GM19324 (cell line): ENCODE measurements around the gene GRIN2A.

ENCODE experiments used
- ATAC-seq: cut with Tn5 transposase; IDR thresholded peaks from one replicate; pipeline ENCODE4 v1.9.1; 2021; ENCODE audit warnings: mild to moderate bottlenecking, moderate library complexity; ENCODE audit not compliant: unreplicated experiment, low FRiP score

The GRIN2A gene

DNA sequence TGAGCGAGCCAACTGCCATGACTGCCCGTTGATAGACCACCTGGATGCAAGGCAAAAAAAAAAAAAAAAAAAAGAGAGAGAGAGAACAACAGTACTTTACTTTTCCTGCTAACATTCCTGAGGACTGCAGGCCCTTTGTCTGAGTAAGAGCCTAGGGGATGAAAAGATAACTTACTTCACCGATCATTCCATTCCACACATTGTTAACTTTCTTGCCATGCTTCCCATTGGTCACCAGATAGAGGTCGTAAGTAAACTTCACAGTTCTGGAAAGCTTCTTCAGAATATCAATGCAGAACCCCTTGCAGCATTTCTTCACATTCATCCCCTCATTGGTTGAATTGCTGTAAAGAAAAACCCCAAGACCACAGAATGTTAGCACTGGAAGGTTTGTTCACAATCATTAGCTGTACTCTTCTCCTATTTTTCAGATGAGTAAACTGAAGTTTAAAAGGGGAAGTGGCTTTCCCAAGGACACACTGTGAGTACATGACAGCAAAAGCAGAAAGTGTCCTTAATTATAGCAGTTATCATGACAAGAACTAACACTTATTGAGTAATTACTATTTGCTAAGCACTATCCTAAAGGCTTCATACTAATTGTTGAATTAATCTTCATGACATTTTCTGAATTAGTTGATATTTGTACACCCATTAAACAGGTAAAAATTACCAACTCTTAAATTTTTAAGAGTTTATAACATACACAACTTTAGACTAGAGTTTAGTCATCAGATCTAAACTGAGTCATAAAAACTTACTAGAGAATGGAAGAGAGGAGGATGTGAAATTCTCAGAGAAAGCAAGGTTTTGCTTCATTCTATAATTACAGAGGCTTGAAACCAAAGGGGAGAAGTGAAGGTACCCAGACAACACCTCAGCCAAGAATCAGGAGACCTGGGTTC, 341.2 kb downstream of the GRIN2A start:
- no peak for ATAC-seq

DNA sequence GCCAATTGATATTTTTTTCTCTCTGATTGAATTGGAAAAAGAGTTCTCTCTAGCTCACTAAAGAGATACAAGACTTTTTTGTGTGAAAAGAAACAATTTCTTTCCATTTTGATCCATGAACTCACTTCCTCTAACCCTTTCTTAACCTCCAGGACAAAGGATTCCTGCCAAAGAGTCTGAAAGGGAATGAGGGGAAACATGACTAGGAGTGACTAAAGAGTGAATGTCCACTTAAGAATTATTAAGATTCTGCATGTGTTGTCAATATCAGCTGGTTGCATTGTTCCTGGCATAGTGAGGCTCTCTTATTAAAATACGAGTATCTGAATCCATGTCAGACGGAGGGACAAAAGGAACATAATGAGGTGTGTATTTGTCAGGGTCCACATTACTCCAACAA, 344.7 kb downstream of the GRIN2A start:
- ATAC-seq = no peak

DNA sequence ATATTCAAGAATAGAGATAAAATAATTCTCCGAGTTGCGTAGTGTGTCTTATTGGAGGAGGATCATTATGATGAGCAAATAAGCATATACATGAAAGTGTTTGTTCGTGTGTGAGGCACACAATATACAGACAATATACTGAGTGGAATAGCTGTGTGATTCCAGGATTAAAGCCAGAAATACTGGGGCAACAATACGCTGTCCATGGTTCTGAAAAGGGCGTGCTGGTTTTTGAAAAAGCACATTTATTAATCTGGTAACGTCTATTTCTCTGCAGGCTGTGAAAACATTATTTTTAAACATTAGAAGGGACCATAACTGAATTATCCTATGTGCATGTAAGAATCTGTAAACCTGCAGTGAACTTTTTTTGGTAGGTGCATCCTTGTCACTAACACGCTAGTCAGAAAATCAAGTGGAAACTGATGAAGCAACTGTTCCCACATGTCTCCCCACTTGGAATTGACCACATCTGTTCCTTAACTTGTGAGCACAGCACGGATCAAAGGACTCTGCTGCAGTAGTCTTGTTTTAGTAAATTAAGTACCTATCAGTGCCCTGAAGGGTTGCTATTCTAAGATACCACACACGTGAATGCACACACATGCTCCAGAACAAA, 346.0 kb downstream of the GRIN2A start:
- no peak for ATAC-seq

DNA sequence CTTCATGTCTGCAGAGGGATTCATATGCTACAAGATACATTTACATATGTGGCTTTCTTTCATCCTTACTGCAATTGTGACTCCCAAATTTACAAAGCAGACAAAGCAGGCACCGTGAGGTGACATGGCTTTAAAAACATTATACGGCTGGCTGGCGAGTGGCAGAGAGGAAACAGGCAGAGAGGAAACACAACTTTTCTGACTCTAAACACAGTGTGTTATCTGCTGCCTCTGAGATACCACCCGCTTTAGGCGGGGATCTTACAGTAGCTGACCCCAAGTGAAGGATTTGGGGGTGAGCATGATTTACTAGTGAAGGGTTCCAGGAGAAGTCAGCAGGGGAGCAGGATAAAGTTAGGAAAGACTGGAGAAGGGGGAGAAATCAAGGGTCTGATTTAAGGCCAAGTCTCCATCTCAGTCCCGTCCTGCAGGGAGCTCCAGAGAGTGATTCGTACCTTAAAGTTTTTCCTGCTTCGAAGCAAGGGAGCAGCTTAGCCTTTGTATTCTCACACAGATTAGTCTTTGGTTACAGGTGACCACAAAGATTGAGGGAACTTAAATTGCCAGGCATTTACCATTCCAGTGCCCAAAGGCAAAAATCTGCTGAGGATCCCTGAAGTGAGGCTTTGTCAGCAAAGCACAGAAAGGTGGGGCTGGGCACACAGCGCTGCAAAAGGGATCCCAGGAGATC, 355.0 kb downstream of the GRIN2A start:
- ATAC-seq = no peak

DNA sequence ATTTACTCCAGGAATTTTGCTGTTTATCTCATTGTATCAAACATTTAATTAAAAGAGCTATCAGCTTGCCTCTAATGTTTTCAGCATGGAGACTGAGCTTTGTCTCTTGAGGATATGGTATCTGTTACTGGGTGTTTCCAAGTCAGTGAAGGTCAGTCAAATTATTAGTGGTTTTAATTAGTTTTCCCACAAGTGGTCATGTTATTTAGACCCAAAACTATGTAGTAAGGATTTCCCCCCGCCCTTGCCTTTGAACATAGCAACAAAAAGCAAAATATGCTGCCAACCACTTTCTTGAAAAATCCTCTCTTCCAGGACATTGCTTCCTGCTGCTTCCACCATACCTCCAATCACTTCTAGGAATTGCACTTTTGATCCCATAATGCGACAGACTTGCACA, 355.6 kb downstream of the GRIN2A start:
- ATAC-seq = no peak

DNA sequence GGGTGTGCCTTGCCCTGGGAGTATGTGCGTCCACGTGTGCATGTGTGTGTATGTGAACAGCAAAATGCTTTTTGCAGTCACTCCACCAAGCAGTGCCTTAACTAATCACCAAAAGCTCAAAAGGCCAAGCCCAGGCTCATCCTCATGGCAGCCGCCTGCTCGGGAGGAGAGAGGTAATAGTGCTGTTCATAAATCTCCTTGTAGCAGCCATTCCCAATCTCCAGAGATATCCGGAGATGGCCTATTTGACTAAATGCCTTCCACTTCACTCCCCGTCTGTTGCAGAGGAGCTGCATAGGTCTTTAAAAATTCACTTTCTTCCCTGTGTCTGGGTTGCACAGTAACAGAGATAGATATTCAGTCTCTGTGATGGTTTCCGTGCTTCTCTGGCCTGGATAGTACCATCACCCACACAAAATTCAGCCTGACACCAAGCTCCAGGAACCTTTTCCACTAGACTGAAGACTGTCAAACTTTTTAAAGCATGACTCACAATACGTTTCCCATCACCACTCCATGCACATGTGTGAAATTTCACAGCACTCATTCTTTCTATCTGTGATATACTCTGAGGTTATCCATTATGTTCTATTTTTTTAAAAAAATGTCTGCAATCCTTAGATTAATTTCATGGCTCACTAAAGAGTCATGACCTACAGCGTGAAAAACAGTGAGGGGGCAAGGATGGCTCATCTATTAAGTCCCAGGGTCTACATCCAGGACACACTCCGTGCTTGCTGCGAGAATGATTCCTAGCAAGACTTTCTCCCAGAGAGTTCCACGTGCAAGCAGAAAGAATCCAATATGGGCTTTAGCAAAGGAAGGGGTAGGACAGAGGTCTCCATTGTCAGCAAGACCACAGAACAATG, 357.8 kb downstream of the GRIN2A start:
- ATAC-seq = no peak

DNA sequence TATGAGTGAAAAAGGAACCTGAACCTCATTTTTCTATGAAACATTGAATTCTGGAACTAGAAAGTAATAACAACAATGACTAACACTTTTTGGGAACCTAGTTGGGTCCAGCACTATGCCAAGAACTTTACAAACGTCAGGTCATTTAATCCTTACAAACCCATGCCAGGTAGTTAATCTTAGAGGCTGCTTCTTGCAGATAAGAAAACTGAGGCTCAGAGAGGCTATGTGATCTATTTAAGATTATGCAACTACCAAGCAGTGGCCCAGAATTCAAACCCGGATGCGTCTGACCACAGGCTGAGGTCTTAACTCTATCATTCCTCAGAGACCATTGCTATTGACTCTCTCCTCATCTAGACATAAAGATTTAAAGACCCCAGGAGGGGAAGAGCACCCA, 358.7 kb downstream of the GRIN2A start:
- ATAC-seq = no peak

DNA sequence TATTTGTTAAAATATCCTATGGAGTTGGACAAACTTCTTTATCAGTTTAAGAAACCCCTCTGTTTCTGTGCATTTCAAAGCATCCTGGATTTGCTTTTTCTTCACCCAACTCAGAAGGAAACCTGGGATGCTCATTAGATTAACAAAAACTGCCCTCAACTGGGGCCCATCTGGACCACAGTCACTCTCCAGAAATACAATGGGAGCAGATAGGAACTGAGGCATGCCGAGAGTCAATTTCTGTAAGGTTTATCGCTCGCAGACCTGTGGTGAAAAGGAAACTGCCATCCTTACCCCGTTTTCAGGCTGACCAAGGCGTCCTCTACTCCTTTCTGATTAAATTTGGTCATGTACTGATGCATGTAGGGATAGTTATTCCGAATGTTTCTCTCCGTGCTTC, 360.3 kb downstream of the GRIN2A start:
- ATAC-seq = no peak

DNA sequence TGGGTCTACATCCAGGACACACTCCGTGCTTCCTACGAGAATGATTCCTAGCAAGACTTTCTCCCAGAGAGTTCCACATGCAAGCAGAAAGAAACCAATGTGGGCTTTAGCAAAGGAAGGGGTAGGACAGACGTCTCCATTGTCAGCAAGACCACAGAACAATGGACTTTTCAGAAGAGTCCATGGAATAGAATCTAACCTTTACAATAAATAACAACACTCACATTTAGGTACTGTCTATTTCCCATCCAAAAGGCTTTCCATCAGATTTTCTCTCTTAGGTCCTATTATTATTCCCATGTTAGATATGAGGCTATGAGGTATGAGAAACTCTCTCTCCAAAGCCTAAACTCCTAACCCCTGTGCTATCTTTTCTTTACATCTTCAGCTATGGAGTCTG, 360.9 kb downstream of the GRIN2A start:
- ATAC-seq = no peak

DNA sequence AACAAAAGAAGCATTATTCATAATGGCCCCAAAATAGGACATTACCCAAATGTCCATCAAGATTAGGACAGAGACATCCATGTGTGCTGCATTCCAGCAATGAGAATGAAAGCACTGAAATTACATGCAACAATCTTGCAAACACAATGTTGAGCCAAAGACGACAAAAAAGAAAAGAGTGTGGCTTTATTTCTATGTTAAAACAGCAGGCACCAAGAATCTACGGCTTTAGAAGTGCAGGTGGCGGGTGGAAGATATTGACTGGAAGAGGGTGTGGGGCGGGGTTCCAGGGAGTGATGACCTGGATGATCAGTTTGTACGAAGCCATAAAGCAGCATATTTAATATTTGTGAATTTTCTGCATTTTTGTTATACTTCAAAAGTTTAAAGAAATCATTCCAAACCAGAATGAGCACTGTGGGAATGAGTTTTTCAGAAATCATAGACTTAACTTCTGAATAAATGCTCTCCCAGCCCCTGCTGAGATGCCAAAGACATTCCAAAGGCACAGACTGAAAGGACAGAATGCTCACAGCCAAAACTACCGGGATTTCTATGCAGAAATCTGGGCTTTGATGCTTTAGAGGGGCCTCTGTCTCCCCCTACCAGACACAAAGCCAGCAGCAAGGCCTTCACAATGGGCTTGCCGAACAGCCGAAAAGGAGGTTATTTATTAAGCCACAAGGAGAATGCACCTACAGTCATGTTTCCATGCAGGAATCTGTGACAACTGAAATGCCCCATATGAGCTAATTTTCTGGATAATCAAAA, 361.6 kb downstream of the GRIN2A start:
- ATAC-seq = no peak

DNA sequence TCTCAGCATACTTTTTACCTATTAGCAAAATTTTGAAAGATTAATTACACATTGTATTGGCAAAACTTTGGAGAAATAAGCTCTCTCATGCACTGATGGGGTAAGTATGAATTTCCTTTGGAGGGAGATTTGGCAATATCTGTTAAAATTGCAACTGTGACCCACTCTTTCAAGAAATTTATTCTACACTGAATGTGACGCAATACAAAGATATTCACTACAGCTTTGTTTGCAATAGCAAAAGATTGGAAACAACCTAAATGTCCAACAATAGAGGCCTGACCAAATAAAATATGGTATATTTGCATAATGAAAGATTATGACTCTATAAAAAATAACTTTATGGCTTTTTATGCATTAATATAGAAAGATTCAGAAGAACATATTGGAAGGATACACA, 363.5 kb downstream of the GRIN2A start:
- ATAC-seq = no peak

DNA sequence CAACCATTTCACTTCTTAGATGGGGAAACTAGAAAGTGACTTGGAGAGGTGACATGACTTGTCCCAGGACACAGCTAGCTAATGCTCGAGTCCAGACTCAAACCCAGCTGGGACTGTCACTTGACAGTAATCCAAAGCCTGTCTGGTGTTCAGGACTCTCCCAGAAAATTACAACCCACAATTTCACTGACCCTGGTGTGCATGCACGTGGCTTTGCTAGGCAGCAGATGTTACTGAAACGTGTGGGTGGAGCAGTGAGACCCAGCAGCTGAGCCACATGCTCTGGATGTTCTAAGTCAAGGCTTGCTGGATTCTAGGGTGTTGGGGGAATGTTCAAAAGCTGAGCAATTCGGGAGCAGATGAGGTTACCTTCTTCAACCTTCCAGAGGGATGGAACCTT, 364.6 kb downstream of the GRIN2A start:
- no peak for ATAC-seq

DNA sequence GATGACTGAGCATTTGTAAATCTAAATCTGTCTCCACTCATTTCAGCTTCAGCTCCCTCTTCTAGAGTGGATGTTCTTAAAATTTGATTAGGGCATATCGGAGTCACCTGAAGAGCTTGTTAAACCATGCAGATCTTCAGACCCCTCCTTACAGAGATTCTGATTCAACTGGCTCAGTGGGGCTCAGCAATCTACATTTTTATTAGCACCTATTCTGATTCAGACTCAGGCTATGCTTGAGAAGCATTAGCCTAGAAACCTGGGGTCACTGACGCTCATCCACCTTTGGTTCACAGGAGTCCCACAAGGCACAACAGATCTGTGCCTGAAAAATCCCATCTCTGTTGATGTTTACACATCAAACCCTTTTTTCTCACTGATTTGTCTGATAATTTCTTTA, 365.6 kb downstream of the GRIN2A start:
- ATAC-seq = no peak

DNA sequence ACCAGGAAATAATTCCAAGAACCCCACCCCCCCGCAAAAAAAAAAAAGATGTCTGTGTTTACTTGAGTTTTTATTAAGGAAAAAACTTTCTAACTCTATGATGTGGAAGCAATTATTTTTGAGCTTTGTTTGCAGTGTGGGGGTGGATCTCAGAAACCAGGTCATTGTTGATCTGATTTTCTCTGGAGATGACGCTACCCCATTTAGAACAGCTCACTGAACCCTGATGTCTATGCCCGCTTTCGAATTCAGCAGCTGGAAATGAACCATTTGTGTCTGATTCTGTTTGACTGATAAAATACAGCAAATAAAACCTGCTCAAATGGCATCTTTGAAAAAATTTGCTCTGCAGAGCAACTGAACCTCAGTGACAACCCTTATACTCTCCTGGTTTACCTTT, 368.6 kb downstream of the GRIN2A start:
- ATAC-seq = no peak

DNA sequence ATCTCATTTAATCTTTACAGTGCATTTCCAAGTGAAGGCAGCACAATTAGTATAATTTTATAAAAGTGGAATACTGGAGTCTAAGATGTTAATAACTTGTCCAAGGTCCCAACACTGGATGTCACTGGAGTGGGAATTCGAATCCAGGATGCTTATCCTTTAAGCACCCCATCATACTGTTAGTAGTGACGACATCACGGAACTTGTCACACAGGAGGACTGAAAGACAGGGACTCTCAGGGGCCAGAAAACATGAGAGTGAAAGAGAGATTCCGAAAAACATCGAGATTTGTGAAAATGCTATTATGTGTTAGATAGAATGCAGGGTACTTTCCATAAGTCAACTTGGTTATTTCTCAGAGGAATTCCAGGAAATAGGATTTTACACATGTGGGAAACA, 374.0 kb downstream of the GRIN2A start:
- ATAC-seq = no peak

DNA sequence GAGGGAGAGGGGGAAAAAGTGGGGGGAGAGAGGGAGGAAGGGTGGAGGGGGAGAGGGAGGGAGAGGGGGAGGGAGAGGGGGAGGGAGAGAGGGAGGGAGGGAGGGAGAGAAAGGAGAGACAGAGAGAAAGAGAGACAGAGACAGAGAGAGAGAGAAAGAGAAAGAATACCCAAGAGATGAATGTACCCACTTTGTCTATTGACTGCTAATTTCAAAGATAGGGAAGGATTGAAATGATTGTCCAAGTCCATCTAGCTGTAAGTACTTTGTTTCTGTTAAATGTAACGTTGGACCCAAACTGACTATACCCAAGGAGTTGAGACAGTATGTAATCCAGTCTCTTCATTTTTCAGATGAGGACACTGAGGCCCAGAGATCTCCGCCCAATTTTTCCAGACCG, 374.9 kb downstream of the GRIN2A start:
- ATAC-seq = no peak

DNA sequence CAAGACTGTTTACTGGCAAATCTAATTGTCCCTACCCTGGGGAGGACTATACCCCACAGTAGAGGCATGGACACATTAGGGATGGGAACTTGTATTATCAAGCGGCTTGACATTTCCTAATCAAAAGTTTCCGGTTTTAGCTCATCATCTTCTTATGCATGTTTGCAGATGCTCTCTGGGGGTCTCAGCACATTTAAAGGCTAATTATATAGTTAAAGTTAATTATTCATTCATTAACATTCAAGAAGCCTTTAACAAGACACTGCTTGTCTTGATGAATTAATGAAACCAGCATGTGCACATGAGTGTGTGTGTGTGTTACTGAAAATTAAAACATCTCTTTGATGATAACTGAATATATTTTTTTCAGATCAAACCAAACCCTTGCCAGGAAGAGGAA, 377.1 kb downstream of the GRIN2A start:
- ATAC-seq = no peak

DNA sequence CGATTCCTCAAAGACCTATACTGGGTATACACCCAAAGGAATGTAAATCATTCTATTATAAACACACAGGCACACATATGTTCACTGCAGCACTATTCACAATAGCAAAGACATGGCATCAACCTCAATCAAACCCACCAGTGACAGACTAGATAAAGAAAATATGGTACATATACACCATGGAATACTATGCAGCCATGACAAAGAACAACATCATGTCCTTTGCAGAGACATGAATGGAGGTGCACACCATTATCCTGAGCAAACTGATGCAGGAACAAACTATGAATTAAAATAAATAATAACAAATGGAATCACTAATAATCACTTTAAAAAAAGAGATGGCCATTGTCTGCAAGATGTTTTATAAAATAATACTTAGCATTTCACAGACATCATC, 380.1 kb downstream of the GRIN2A start:
- ATAC-seq = no peak

DNA sequence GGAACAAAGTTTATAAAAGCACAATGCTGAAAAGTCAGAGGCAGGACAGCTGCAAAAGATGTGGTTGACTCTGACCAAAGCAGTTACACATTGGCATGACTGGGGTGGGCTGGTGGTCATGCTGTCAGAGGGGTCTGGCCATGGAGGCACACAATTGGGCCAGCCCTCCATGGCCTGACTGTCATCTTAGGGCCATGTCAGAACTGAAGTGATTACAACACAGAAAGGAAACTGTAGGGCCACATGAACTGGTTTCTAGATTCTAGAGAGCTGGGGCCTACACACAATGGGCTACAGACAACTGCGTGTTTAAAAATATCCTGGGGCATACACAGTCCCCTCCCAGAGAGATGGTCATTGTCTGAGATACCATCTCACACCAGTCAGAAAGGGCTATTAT, 380.6 kb downstream of the GRIN2A start:
- no peak for ATAC-seq

DNA sequence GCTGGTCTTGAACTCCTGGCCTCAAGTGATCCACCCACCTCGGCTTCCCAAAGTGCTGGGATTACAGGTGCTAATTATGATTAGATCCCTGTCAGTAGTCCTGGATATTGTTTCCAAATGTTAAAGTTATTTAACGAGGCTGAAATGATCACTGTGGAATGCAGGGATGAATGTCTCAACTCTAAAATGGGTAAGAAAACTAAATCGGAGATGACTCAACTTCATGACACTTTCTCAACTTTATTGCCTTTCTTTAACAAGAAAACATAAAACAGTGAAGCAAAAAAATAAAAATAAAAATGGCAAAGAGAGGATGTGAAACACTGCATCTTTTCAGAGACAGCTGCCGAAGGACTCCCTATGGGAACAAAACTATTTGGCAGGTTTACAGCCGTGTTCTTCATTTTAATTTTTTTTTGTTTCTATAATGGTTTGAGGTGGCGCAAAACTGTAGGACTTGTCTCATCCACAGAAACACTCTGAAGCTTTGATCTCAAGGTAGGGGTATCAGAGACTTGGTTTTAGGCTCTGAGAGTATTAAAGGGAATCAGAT, 382.0 kb downstream of the GRIN2A start:
- no peak for ATAC-seq
